Loucy (cell line): ENCODE measurements around the gene IP6K2.

ENCODE experiments used
- EZH2phosphoT487 ChIP-seq: fragments of 200-600 bp; IDR thresholded peaks from 2 replicates; pipeline ENCODE4 v1.6.1; 2018; ENCODE audit warnings: antibody characterized with exemption, mild to moderate bottlenecking, moderate library complexity, borderline replicate concordance
- TF ChIP-seq, protein P1 (sequence below): fragments of 200-600 bp; sonication (generic); conservative IDR thresholded peaks from 2 replicates; pipeline ENCODE4 v1.5.1; 2014; ENCODE audit warnings: mild to moderate bottlenecking, antibody characterized with exemption, low read length

GRCh38 chr3:48680811-48681540, 36.0 kb downstream of the IP6K2 start:
- TF ChIP-seq, protein P1, sequence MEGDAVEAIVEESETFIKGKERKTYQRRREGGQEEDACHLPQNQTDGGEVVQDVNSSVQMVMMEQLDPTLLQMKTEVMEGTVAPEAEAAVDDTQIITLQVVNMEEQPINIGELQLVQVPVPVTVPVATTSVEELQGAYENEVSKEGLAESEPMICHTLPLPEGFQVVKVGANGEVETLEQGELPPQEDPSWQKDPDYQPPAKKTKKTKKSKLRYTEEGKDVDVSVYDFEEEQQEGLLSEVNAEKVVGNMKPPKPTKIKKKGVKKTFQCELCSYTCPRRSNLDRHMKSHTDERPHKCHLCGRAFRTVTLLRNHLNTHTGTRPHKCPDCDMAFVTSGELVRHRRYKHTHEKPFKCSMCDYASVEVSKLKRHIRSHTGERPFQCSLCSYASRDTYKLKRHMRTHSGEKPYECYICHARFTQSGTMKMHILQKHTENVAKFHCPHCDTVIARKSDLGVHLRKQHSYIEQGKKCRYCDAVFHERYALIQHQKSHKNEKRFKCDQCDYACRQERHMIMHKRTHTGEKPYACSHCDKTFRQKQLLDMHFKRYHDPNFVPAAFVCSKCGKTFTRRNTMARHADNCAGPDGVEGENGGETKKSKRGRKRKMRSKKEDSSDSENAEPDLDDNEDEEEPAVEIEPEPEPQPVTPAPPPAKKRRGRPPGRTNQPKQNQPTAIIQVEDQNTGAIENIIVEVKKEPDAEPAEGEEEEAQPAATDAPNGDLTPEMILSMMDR, result no peak
- TF ChIP-seq EZH2phosphoT487, result no peak
